NCI-H2196 (cell line): ENCODE results near the gene STX16.

Experiments
- DNase-seq: peaks from one replicate; lab custom pipeline; 2025; ENCODE audit not compliant: unreplicated experiment; lab: John Stamatoyannopoulos, UW

Gene STX16

GRCh38 chr20:58618351-58619076 is 32.6 kb upstream of the STX16 start:
- DNase-seq = no peak

DNA sequence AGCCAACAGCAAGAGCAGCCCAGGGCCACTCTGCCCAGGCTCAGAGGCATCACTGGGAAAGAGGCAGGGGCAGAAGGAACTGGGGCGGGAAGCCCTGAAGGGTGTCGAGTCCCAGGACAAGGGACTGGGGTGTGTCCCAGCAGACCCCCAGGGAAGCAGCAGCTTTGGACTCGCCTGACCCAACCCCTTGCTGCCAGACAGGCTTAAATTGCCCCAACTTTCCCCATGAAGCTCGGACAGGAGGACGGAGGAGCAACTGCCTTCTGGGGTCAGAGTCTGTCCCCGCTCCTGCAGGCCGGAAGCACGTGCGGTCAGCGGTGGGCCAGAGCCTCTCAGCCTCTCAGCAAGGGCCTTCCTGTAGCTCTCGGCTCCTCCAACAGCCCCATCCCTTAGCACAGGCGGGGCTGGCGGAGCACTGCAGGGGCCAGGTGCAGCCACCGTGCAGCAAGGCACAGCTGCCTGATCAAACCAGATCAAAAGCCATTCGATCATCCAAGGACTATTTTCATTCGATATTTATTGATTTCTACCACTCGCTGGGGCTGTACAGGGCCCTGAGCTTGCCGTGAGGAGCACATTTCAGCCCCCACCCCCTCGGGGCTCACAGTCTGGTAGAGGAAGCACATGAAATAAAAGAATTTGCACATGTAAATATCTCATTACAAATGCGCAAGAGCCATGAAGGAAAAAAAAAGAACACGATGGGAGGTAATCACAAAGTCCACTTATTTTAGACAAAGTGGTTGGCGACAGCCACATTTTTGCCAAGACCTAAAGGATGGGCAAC is 31.8 kb upstream of the STX16 start:
- DNase-seq = no peak

GRCh38 chr20:58619864-58620431 is 31.1 kb upstream of the STX16 start:
- DNase-seq = no peak

DNA sequence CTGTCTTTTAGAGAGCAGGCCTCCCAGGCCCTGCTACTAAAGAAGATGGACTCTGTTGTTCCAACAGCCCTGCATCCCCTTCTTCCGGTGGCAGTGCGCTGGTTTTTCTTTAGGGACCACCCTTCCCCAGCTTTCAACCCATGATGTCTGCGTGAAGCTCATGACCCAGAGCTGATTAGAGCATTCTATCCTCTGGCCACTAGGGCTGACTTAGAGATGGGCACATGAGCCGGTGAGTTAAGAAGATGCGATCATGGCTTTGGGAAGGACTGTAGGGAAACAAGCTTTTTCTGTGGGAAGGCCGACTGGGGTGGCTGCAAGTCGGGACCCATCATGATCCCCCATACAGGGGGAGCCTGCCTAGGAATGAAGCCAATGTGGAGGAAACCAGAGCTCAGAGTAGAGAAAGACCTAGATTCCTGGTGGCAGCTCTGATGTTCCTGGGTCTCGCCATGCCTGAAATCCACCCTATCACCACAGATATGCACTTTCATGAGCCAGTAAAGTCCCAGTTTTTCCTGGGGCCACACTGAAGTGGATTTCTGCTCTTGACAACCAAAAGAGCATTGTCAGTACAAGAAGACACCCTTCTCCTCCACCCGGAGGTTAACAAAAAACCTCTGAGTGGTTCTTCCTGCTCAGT is 29.1 kb upstream of the STX16 start:
- no peak for DNase-seq

GRCh38 chr20:58622671-58623578 is 28.2 kb upstream of the STX16 start:
- no peak for DNase-seq

GRCh38 chr20:58623579-58624473 is 27.3 kb upstream of the STX16 start:
- DNase-seq = no peak

- DNase-seq = no peak
These were observed 26.4 kb upstream of the STX16 start for GRCh38 chr20:58624687-58625086.

GRCh38 chr20:58625585-58625984 is 25.5 kb upstream of the STX16 start:
- DNase-seq = no peak

DNA sequence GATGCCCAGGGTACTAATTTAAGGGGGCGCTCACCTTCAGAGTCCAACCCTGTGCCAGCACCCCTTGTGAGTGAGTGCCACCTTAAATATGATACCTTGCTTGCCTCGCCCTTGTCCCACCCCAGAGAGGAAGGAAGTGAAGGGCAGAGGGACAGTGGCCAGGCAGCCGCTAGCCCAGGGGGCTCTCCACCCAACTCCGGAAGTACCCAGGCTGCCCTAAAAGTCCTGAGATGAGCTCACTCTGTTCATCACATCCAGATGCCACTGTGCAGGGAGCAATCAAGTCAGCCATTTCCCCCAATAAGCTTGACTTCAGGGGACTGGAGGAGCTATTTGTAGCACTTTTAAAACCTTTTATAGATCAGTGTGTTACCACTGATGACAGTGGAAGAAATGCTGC is 25.0 kb upstream of the STX16 start:
- no peak for DNase-seq

- no peak for DNase-seq
These were observed 23.6 kb upstream of the STX16 start for GRCh38 chr20:58627212-58628072.

- DNase-seq = no peak
These were observed 22.4 kb upstream of the STX16 start for GRCh38 chr20:58628491-58629214.

- DNase-seq = no peak
These were observed 21.9 kb upstream of the STX16 start for GRCh38 chr20:58629215-58629580.

DNA sequence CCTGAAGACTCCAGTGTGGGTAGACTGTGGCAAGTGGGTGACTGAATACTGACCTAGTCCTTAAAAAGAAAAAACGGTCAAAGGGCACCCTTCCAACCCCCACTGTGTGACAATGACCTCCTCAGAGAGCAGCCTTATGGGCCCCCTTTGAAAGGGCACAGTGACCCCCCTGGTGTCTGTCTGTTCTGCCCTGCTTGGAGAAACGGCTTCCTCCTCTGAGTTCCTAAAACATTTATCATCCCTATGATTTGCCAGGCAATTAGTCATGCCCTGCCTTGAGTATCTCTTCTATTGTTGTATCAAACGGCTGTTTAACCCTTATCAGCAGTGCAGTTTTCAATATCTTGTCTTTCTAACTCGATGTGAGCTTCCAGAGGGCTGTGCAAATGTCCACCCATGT is 21.0 kb upstream of the STX16 start:
- DNase-seq = no peak

DNA sequence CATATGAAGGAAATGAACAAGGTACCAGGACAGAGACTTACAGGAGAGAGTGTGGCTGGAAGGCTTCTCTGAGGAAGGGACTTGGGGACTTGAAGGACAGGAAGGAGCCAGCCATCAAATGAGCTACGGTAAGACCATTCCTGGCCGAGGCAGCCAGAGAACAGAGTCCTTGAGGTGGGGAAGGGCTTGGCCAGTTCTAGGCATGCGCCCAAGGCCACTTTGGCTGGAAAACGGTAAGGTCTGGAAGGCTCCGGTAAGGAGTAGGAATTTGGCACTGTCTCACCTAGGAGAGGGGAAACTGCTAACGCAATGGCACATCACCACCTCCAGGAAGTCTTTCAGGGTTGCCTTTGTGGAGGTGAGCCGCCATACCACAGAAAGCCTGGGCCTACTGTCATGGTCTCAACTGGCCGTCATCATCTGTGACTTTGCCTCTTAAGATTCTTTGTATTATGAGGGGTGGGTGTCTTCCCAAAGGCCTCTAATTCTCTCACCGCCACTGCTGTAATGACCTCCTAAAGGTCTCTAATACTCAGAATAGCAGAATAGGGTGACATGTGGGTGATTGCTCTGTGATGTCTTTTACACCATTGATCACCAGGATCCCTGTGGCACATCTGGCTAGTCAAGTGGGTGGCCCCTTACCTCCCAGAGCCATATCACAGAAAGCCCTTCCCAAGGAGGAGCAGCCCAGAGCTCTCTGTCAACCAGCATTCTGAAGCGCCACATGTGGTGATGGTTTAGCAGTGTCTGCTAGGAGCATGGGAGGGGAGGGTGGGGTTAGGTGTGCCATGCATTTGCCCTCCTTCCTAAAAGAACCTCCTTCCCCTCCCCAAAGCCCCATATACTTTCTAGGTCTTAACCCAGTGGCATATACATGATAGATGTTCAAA is 17.7 kb upstream of the STX16 start:
- DNase-seq = no peak

GRCh38 chr20:58634059-58634458 is 17.0 kb upstream of the STX16 start:
- DNase-seq = no peak

DNA sequence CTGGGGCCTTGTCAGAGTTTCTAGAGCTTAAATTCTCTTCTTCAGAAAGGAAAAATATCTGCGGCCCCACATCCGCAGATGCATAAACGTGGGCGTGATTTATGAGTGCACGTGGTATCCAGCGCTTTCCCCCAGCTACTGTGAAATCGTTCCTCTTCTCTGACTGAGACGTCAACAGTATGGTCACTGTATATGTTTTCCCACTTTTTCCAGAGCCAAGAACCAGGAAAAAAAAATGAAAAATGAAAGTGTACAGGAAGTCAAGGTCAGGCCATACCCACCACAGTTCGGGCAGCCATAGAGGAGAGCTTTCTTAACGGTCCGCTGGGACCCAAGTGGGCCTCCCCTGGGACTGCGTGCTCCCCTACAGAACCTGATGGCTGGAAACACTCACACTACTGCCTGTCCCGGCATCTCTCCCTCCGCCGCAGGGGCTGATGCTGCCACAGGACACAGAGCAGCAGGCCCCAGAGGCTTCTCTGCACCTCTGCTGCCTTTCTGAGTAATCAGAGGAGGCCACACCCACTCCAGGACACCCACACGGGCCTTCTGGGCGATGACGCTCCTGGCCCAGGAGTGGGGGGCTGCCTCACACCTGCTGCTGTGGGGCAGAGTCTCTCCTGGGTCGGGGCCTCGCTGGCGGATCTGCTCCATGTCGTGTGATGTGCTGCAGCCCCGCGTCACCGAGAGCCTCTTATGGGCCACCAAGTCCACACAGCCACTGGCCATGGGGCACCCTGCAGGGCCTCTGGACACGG is 16.4 kb upstream of the STX16 start:
- DNase-seq = no peak
